Calu3 (cell line): Measurements from ENCODE around the gene ATG16L1. TPM values are rescaled to one million over a fixed set of nuclear protein-coding genes. Genes with fewer than 3 reads are reported as not detected.

Experiments
- BruUV-seq: library from RNA; stranded (reverse); fragments of 400-500 nt; replicated peaks from 2 replicates; lab custom pipeline; 2021; lab: Mats Ljungman, UMichigan
- CTCF ChIA-PET: fragments of 300-600 bp; sonication (Branson Sonifier 250); formaldehyde crosslinking; loops from one replicate; lab custom pipeline; 2022; ENCODE audit warnings: antibody characterized with exemption; lab: Charles Lee
- DNase-seq: peaks from one replicate; pipeline ENCODE4 v3.0.0; 2022
- H3K27ac Mint-ChIP-seq: one replicate; pipeline ENCODE4 v1.8.0; 2022; ENCODE audit warnings: mixed read lengths; ENCODE audit not compliant: unreplicated experiment
- H3K27me3 Mint-ChIP-seq: one replicate; pipeline ENCODE4 v1.8.0; 2022; ENCODE audit warnings: mixed read lengths; ENCODE audit not compliant: unreplicated experiment
- H3K36me3 Mint-ChIP-seq: one replicate; pipeline ENCODE4 v1.8.0; 2022; ENCODE audit warnings: mild to moderate bottlenecking, moderate library complexity, mixed read lengths; ENCODE audit not compliant: insufficient read depth, unreplicated experiment
- H3K4me1 Mint-ChIP-seq: one replicate; pipeline ENCODE4 v1.8.0; 2022; ENCODE audit warnings: mild to moderate bottlenecking, low read depth, mixed read lengths; ENCODE audit not compliant: unreplicated experiment
- H3K4me3 Mint-ChIP-seq: one replicate; pipeline ENCODE4 v1.8.0; 2022; ENCODE audit warnings: mild to moderate bottlenecking, low read depth, moderate library complexity, mixed read lengths; ENCODE audit not compliant: unreplicated experiment
- H3K9me3 Mint-ChIP-seq: one replicate; pipeline ENCODE4 v1.8.0; 2022; ENCODE audit warnings: low read depth, mixed read lengths; ENCODE audit not compliant: unreplicated experiment
- CTCF ChIP-seq: fragments of 200-600 bp; IDR thresholded peaks from one replicate; pipeline ENCODE4 v1.8.0; 2022; ENCODE audit warnings: antibody characterized with exemption; ENCODE audit not compliant: unreplicated experiment
- intact Hi-C: fragments of 100-400 bp; cut with micrococcal nuclease; formaldehyde crosslinking; loops from one replicate; pipeline ENCODE4 v1.10.0; 2022; ENCODE audit not compliant: unreplicated experiment
- total RNA-seq: library from RNA; stranded (reverse); gene quantifications from 2 replicates; pipeline ENCODE4 v1.2.3, GENCODE V29; 2022

Gene ATG16L1
- total RNA-seq, 1 experiment from 2014 or later, result 45.0 TPM

DNA sequence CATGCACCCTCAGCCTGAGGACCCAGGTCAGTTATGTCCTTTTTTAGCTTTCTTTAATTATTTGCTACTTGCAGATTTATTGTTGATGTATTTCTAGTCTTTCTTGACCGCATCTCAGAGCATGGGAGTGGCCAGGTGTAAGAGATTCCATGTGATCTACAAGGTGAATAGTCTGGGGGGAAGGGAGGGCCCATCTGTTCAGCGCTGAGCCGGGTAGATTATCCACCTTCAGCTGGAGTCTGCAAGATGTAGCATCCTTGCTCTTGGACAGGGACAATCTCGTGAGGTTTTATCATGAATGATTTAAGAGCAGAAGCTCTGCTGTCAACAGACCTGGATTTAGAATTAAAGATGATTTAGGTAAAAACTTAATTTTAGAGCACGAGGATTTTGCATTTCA is 90.8 kb downstream of the ATG16L1 start:
- Mint-ChIP-seq H3K27me3 (peaks cover 18% of the 10 kb centered on the region), H3K9me3 (peaks cover 2% of the 10 kb centered on the region), H3K27ac (no peak overlapping the region), H3K4me3 (no peak overlapping the region), H3K4me1 (no peaks in the 10 kb centered on the region), H3K36me3 (no peaks in the 10 kb centered on the region)
- no peak for DNase-seq
- no peak for TF ChIP-seq CTCF
- intact Hi-C loops, result no loop called here
- BruUV-seq, result no TSS peak
- CTCF ChIA-PET, result interaction anchor here (0.5 to 1.2 kb wide), 2 partner anchors 14 to 98 kb away, joined by 3 to 5 read pairs; no protein-coding TSS in a partner anchor

GRCh38 chr2:233343171-233343705 is 91.8 kb downstream of the ATG16L1 start:
- CTCF ChIA-PET, result no interaction called here
- TF ChIP-seq CTCF, result no peak
- H3K4me3 Mint-ChIP-seq, result no peak overlapping the region
- H3K27me3 Mint-ChIP-seq, result peaks cover 14% of the 10 kb centered on the region
- H3K27ac Mint-ChIP-seq, result no peak overlapping the region
- intact Hi-C loops, result no loop called here
- H3K9me3 Mint-ChIP-seq, result peaks cover 2% of the 10 kb centered on the region
- no TSS peak for BruUV-seq
- DNase-seq, result no peak
- H3K4me1 Mint-ChIP-seq, result no peaks in the 10 kb centered on the region
- H3K36me3 Mint-ChIP-seq, result no peaks in the 10 kb centered on the region

Other genes with a start within 250 kb of the ATG16L1 start
- gene NGEF, start 238.4 kb upstream of the ATG16L1 start, total RNA-seq, result 1.3 and 1.7 TPM in 2 replicates
- not detected in 2 replicates for gene NEU2, start 219.0 kb upstream of the ATG16L1 start, total RNA-seq
- gene INPP5D, start 191.3 kb upstream of the ATG16L1 start, total RNA-seq, result not detected in 2 replicates
- gene SAG, start 56.1 kb downstream of the ATG16L1 start, total RNA-seq, result not detected in 2 replicates
- 26.5 and 28.4 TPM in 2 replicates for gene DGKD, start 102.8 kb downstream of the ATG16L1 start, total RNA-seq